Suppressor macrophage (primary cell): ENCODE results near the gene NEDD4L.

ENCODE experiments used
- DNase-seq, 4 experiments: peaks; one replicate each; pipeline ENCODE4 v3.0.0-alpha.2; 2020 to 2022

NEDD4L gene

GRCh38 chr18:58403799-58404455 is 359.9 kb downstream of the NEDD4L start:
- DNase-seq: no peak

- DNase-seq: no peak
Observed at GRCh38 chr18:58405107-58405898, 361.3 kb downstream of the NEDD4L start.

- no peak for DNase-seq
Observed at GRCh38 chr18:58407263-58407648, 363.2 kb downstream of the NEDD4L start.

GRCh38 chr18:58407649-58408407 is 363.8 kb downstream of the NEDD4L start:
- DNase-seq: no peak

- DNase-seq: no peak
Observed at GRCh38 chr18:58408665-58409064, 364.6 kb downstream of the NEDD4L start.

GRCh38 chr18:58409802-58410445 is 365.9 kb downstream of the NEDD4L start:
- DNase-seq: no peak

GRCh38 chr18:58411323-58411722 is 367.3 kb downstream of the NEDD4L start:
- no peak for DNase-seq

- no peak for DNase-seq
Observed at GRCh38 chr18:58412844-58413666, 369.0 kb downstream of the NEDD4L start.

GRCh38 chr18:58413667-58414628 is 369.9 kb downstream of the NEDD4L start:
- no peak for DNase-seq

GRCh38 chr18:58416014-58416703 is 372.1 kb downstream of the NEDD4L start:
- DNase-seq: no peak

GRCh38 chr18:58416704-58417683 is 373.0 kb downstream of the NEDD4L start:
- DNase-seq: no peak

- DNase-seq: no peak
Observed at GRCh38 chr18:58417752-58418151, 373.7 kb downstream of the NEDD4L start.

GRCh38 chr18:58418361-58418760 is 374.3 kb downstream of the NEDD4L start:
- DNase-seq: no peak

GRCh38 chr18:58419587-58420199 is 375.7 kb downstream of the NEDD4L start:
- DNase-seq: no peak

- no peak for DNase-seq
Observed at GRCh38 chr18:58426611-58427010, 382.6 kb downstream of the NEDD4L start.

GRCh38 chr18:58427321-58427720 is 383.3 kb downstream of the NEDD4L start:
- no peak for DNase-seq

- DNase-seq: no peak
Observed at GRCh38 chr18:58429442-58429841, 385.4 kb downstream of the NEDD4L start.

GRCh38 chr18:58431215-58431614 is 387.2 kb downstream of the NEDD4L start:
- DNase-seq: no peak
